ENCODE data around the gene PTGDS.

- TF ChIP-seq EZH2 (IDR thresholded peaks at IDR 0.05; ENCODE audit: insufficient read depth, poor library complexity, severe bottlenecking) (no peak), EZH2phosphoT487 (IDR thresholded peaks at IDR 0.05; ENCODE audit: insufficient read depth, low read depth) (no peak)
Measured at GRCh38 chr9:136957901-136958300, 19.4 kb upstream of the PTGDS start.
